Cardiac muscle cell (in vitro differentiated cells and primary cell): ENCODE measurements around the gene DHRS1. TPM values are rescaled to one million over a fixed set of nuclear protein-coding genes. Genes with fewer than 3 reads are reported as not detected.

Source experiments
- DNase-seq, 2 donors: peaks; one replicate each; pipeline versions ENCODE4 v3.0.0 to v3.0.0-alpha.2; 2010 to 2017; ENCODE audit warnings: low read depth in 1 of 2, low spot score in 1 of 2
- H3K27ac ChIP-seq: fragments of 200-600 bp; sonication (generic); 2 replicates; pipeline ENCODE4 v1.5.1; 2016
- H3K27me3 ChIP-seq: fragments of 200-600 bp; sonication (generic); 2 replicates; pipeline ENCODE4 v1.6.0; 2016; ENCODE audit warnings: control low read depth
- H3K36me3 ChIP-seq: fragments of 200-600 bp; sonication (generic); 2 replicates; pipeline ENCODE4 v1.5.1; 2016; ENCODE audit warnings: control low read depth
- H3K4me1 ChIP-seq: fragments of 200-600 bp; sonication (generic); 2 replicates; pipeline ENCODE4 v1.8.1; 2017; ENCODE audit warnings: low read depth, mild to moderate bottlenecking, mixed run types
- H3K4me3 ChIP-seq: fragments of 200-600 bp; sonication (generic); 2 replicates; pipeline ENCODE4 v1.5.1; 2016; ENCODE audit warnings: mild to moderate bottlenecking
- H3K9me3 ChIP-seq: fragments of 200-600 bp; sonication (generic); 2 replicates; pipeline ENCODE4 v1.5.1; 2017; ENCODE audit warnings: low read depth, mild to moderate bottlenecking, control low read depth
- CTCF ChIP-seq: IDR thresholded peaks from 2 replicates; pipeline ENCODE4 v1.5.1; 2012; ENCODE audit warnings: low read depth, mild to moderate bottlenecking, low read length
- polyA plus RNA-seq: library from polyadenylated mRNA; unstranded; fragments of >200 nt; fragmentation: Nextera tagmentation; extraction: Ambion mirVana; gene quantifications from 2 replicates; pipeline ENCODE4 v1.2.1, GENCODE V29; 2016
- total RNA-seq: library from RNA; depleted of rRNA; stranded (reverse); fragments of >200 nt; gene quantifications from 2 replicates; pipeline ENCODE4 v1.2.3, GENCODE V29; 2016

The DHRS1 gene
- total and polyA plus RNA-seq, 2 experiments from 2014 or later = 43.2 to 58.1 TPM

DNA sequence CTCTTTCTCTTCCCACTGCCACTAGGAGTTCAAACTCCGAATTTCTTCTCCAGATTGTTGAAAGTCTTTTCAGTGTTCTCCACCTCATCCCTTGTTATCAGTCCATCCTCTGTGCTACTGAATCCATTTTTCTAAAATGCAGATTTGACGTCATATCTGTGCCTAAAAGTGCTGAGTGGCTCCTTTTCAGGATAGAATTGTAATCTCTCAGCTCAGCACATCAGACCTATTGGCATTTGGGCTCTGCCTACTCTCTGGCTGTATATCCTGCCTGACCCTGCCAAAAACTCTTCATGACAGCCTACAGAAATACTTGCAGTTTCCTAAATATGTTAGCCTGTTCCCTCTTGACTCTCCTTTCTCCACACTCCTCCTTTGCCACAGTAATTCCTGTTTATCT, 27.1 kb downstream of the DHRS1 start:
- H3K4me3 ChIP-seq = no peak overlapping the region
- H3K4me1 ChIP-seq = no peaks in the 10 kb centered on the region
- H3K27me3 ChIP-seq = no peaks in the 10 kb centered on the region
- H3K9me3 ChIP-seq = no peaks in the 10 kb centered on the region
- no peak overlapping the region for H3K27ac ChIP-seq
- no peaks in the 10 kb centered on the region for H3K36me3 ChIP-seq
- DNase-seq = no peak
- no peak for TF ChIP-seq CTCF

DNA sequence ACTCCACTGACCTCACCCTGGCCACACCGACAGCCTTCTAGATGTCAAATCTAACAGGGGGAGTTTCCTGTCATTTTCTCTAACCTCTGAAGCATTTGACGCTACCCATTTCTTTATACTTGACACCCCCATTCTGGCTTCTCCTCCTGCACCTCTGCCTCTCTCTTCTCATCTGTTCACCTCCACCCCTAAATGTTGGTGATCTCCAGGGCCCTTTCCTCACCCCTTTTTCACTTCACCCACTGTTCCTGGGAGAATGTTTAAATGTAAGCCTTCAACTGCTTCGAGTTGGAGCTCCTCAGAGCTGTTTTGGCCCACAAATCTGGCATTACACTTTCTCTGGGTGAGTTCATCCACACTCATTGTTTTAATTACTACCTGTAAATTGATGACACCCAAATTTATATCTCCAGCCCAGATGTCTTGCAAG, 27.7 kb downstream of the DHRS1 start:
- no peaks in the 10 kb centered on the region for H3K9me3 ChIP-seq
- no peaks in the 10 kb centered on the region for H3K4me1 ChIP-seq
- no peaks in the 10 kb centered on the region for H3K36me3 ChIP-seq
- TF ChIP-seq CTCF = no peak
- DNase-seq = no peak
- peak overlapping the region; percentile 77 for H3K4me3 ChIP-seq
- no peaks in the 10 kb centered on the region for H3K27me3 ChIP-seq
- H3K27ac ChIP-seq = no peak overlapping the region

GRCh38 chr14:24271134-24271833, 28.3 kb downstream of the DHRS1 start, which contains the start of gene RABGGTA:
Gene RABGGTA, minus strand, starts transcription at chr14:24271597. Its CDS starts 482 bp downstream, at chr14:24271115.
- Histone ChIP-seq H3K9me3 (no peaks in the 10 kb centered on the region), H3K36me3 (no peaks in the 10 kb centered on the region), H3K4me3 (peak within 1 kb of the TSS; percentile 77), H3K27me3 (no peaks in the 10 kb centered on the region), H3K27ac (peak within 1 kb of the TSS; percentile 93), H3K4me1 (no peaks in the 10 kb centered on the region)
- peak; percentile 67 for TF ChIP-seq CTCF
- peak; percentile 92 to 94 for DNase-seq

GRCh38 chr14:24270537-24271133, 28.9 kb downstream of the DHRS1 start:
- no peak for DNase-seq
- peak overlapping the region; percentile 77 for H3K4me3 ChIP-seq
- no peaks in the 10 kb centered on the region for H3K9me3 ChIP-seq
- peak overlapping the region; percentile 93 for H3K27ac ChIP-seq
- H3K36me3 ChIP-seq = no peaks in the 10 kb centered on the region
- H3K27me3 ChIP-seq = no peaks in the 10 kb centered on the region
- no peaks in the 10 kb centered on the region for H3K4me1 ChIP-seq
- no peak for TF ChIP-seq CTCF

DNA sequence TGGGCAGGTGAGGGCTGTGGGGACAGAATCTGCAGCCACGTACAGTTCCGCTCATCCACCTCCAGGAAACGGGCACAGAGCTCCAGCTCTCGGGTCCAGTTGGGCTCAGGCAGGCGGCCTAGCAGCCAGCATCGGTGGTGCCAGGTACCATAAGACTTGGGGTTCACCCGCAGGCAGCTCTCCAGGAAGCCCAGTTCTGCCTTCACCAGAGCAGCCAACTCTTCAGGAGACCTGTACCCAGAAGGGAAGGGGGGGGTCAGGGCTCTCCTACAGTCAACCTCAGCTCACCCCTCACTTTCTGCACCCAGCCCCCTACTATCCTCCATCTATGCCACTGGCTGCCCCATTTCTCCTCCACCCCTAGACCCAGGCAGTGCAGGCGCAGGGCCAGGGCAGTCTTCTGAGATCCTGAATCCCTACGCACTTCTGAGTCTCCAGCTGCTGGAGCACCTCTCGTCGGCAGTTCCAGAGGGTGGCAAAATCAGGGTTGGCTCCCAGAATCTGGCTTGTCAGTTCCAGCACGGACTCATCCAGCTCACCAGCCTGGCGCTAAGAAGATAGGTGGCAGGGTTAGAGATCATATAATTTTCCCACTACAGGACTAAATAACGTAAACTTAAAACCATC, 29.6 kb downstream of the DHRS1 start:
- Histone ChIP-seq H3K4me3 (no peak overlapping the region), H3K27ac (no peak overlapping the region), H3K36me3 (no peaks in the 10 kb centered on the region), H3K4me1 (no peaks in the 10 kb centered on the region), H3K27me3 (no peaks in the 10 kb centered on the region), H3K9me3 (no peaks in the 10 kb centered on the region)
- no peak for TF ChIP-seq CTCF
- DNase-seq = no peak
